Fibroblast of lung (primary cell): ENCODE data around the gene NAPG. TPM values are rescaled to one million over a fixed set of nuclear protein-coding genes. Genes with fewer than 3 reads are reported as not detected.
A peak's percentile ranks its signal among the peaks of the same experiment; 100 is the strongest.

Source experiments
- DNase-seq, 2 donors: peaks; one replicate each; pipeline versions ENCODE4 v3.0.0 to v3.0.0-alpha.2; 2010; ENCODE audit warnings: low read depth in 2 of 2
- H2AFZ ChIP-seq: 2 replicates; pipeline ENCODE4 v1.5.1; 2012; ENCODE audit warnings: low read length, control low read depth, inconsistent platforms
- H3K27ac ChIP-seq: 2 replicates; pipeline ENCODE4 v1.5.1; 2011; ENCODE audit warnings: low read length, control low read depth; ENCODE audit not compliant: insufficient read depth
- H3K27me3 ChIP-seq: 2 replicates; pipeline ENCODE4 v1.5.1; 2011; ENCODE audit warnings: mild to moderate bottlenecking, low read length; ENCODE audit not compliant: control insufficient read depth, insufficient read depth
- H3K36me3 ChIP-seq: 2 replicates; pipeline ENCODE4 v1.5.1; 2011; ENCODE audit warnings: low read length; ENCODE audit not compliant: control insufficient read depth, insufficient read depth
- H3K4me1 ChIP-seq: 2 replicates; pipeline ENCODE4 v1.5.1; 2011; ENCODE audit warnings: low read length; ENCODE audit not compliant: control insufficient read depth, insufficient read depth; ENCODE audit errors: extremely low read depth
- H3K4me2 ChIP-seq: 2 replicates; pipeline ENCODE4 v1.5.1; 2011; ENCODE audit warnings: low read length, control low read depth; ENCODE audit not compliant: insufficient read depth; ENCODE audit errors: extremely low read depth
- H3K4me3 ChIP-seq, 4 experiments: fragments of 200-600 bp in 1 of 4; sonication (generic) in 1 of 4; replicated peaks in 1 of 4; 2 replicates each; pipeline ENCODE4 v1.5.1; 2011 to 2016; ENCODE audit warnings: low read length in 4 of 4, low read depth in 3 of 4, mild to moderate bottlenecking in 3 of 4, control low read depth in 2 of 4, inconsistent platforms in 1 of 4, mixed read lengths in 1 of 4; ENCODE audit not compliant: insufficient read depth in 1 of 4; ENCODE audit errors: control extremely low read depth in 1 of 4
- H3K79me2 ChIP-seq: 2 replicates; pipeline ENCODE4 v1.5.1; 2012; ENCODE audit warnings: mild to moderate bottlenecking, low read length, inconsistent platforms; ENCODE audit not compliant: control insufficient read depth, insufficient read depth
- H3K9ac ChIP-seq: 2 replicates; pipeline ENCODE4 v1.5.1; 2011; ENCODE audit warnings: mild to moderate bottlenecking, low read length, control low read depth; ENCODE audit not compliant: insufficient read depth
- H3K9me3 ChIP-seq: 2 replicates; pipeline ENCODE4 v1.5.1; 2012; ENCODE audit warnings: low read depth, low read length; ENCODE audit not compliant: control insufficient read depth, insufficient read depth
- H4K20me1 ChIP-seq: 2 replicates; pipeline ENCODE4 v1.5.1; 2011; ENCODE audit warnings: low read length; ENCODE audit not compliant: control insufficient read depth, insufficient read depth; ENCODE audit errors: extremely low read depth
- EZH2 ChIP-seq: IDR thresholded peaks from 2 replicates; pipeline ENCODE4 v1.5.1; 2012; ENCODE audit warnings: low read length, control low read depth, mild to moderate bottlenecking; ENCODE audit errors: missing control alignments
- polyA plus RNA-seq, 2 donors: library from polyadenylated mRNA; depleted of rRNA in 1 of 2; stranded (reverse) in 1 of 2; unstranded in 1 of 2; fragments of >200 nt; gene quantifications; 2 replicates each; pipeline ENCODE4 v1.2.1, GENCODE V29; 2011 to 2012; ENCODE audit warnings: missing spikeins in 1 of 2
- total RNA-seq: library from RNA; depleted of rRNA; stranded (reverse); fragments of >200 nt; gene quantifications from 2 replicates; pipeline ENCODE4 v1.2.1, GENCODE V29; 2014
- TF ChIP-seq, protein P1 (sequence below), 2 donors: IDR thresholded peaks in 1 of 2; conservative IDR thresholded peaks in 1 of 2; 1 replicate in 1 of 2; 2 replicates in 1 of 2; pipeline ENCODE4 v1.5.1; 2011 to 2012; ENCODE audit warnings: low read length in 2 of 2, control low read depth in 1 of 2, inconsistent platforms in 1 of 2, low read depth in 1 of 2, mild to moderate bottlenecking in 1 of 2

The NAPG gene
- total and polyA plus RNA-seq, 2 donors (not counting 1 experiment from before 2014, with no cell fraction given), result 23.1 to 33.7 TPM

- TF ChIP-seq EZH2, result no peak
- TF ChIP-seq, protein P1, sequence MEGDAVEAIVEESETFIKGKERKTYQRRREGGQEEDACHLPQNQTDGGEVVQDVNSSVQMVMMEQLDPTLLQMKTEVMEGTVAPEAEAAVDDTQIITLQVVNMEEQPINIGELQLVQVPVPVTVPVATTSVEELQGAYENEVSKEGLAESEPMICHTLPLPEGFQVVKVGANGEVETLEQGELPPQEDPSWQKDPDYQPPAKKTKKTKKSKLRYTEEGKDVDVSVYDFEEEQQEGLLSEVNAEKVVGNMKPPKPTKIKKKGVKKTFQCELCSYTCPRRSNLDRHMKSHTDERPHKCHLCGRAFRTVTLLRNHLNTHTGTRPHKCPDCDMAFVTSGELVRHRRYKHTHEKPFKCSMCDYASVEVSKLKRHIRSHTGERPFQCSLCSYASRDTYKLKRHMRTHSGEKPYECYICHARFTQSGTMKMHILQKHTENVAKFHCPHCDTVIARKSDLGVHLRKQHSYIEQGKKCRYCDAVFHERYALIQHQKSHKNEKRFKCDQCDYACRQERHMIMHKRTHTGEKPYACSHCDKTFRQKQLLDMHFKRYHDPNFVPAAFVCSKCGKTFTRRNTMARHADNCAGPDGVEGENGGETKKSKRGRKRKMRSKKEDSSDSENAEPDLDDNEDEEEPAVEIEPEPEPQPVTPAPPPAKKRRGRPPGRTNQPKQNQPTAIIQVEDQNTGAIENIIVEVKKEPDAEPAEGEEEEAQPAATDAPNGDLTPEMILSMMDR (conservative IDR thresholded peaks at IDR 0.05 in 1 of 2, IDR thresholded peaks at IDR 0.05 in 1 of 2; ENCODE audit: low read depth in 1 of 2, low read length in 2 of 2), result no peak
- no peak overlapping the region for H3K4me2 ChIP-seq
- no peak for DNase-seq
- no peaks in the 10 kb centered on the region for H3K27me3 ChIP-seq
- no peak overlapping the region for H2AFZ ChIP-seq
- H3K9ac ChIP-seq, result no peak overlapping the region
- no peaks in the 10 kb centered on the region for H3K4me1 ChIP-seq
- peaks cover 3% of the 10 kb centered on the region for H3K36me3 ChIP-seq
- no peaks in the 10 kb centered on the region for H3K79me2 ChIP-seq
- no peaks in the 10 kb centered on the region for H4K20me1 ChIP-seq
- H3K27ac ChIP-seq, result no peak overlapping the region
- no peaks in the 10 kb centered on the region for H3K9me3 ChIP-seq
- H3K4me3 ChIP-seq, result no peak overlapping the region
Observed at GRCh38 chr18:10558243-10558966, 32.6 kb downstream of the NAPG start.

- Histone ChIP-seq H3K9me3 (no peaks in the 10 kb centered on the region), H3K27ac (no peak overlapping the region), H3K4me2 (no peak overlapping the region), H3K79me2 (no peaks in the 10 kb centered on the region), H3K4me3 (no peak overlapping the region), H3K36me3 (peaks cover 3% of the 10 kb centered on the region), H3K27me3 (no peaks in the 10 kb centered on the region), H3K4me1 (no peaks in the 10 kb centered on the region), H4K20me1 (no peaks in the 10 kb centered on the region), H3K9ac (no peak overlapping the region), H2AFZ (no peak overlapping the region)
- no peak for DNase-seq
- TF ChIP-seq, protein P1 (conservative IDR thresholded peaks at IDR 0.05 in 1 of 2, IDR thresholded peaks at IDR 0.05 in 1 of 2; ENCODE audit: low read depth in 1 of 2, low read length in 2 of 2), result no peak
- TF ChIP-seq EZH2, result no peak
Observed at GRCh38 chr18:10558967-10559298, 33.1 kb downstream of the NAPG start.

- Histone ChIP-seq H3K9ac (no peak overlapping the region), H3K4me3 (peak overlapping the region in 1 of 4 experiments; percentile 12), H3K4me2 (peak overlapping the region; percentile 8), H3K27me3 (no peaks in the 10 kb centered on the region), H3K27ac (no peak overlapping the region), H3K4me1 (no peaks in the 10 kb centered on the region), H2AFZ (peak overlapping the region; percentile 40), H4K20me1 (no peaks in the 10 kb centered on the region), H3K9me3 (no peaks in the 10 kb centered on the region), H3K36me3 (no peaks in the 10 kb centered on the region), H3K79me2 (no peaks in the 10 kb centered on the region)
- TF ChIP-seq EZH2, result no peak
- TF ChIP-seq, protein P1 (conservative IDR thresholded peaks at IDR 0.05 in 1 of 2, IDR thresholded peaks at IDR 0.05 in 1 of 2; ENCODE audit: low read depth in 1 of 2, low read length in 2 of 2), result no peak
- no peak for DNase-seq
Observed at GRCh38 chr18:10559553-10560451, 34.0 kb downstream of the NAPG start.
